VCaP (cell line): Measurements from ENCODE around the gene DKK1.
"Not testable (repeated sequence)": the region's sequence is repeated elsewhere in the genome, so short reads cannot be mapped to it uniquely, and the experiment has no call there.

ENCODE experiments used
- H3K27ac ChIP-seq: fragments of 450-650 bp; 2 replicates; pipeline ENCODE4 v1.5.1; 2017
- CTCF ChIP-seq: fragments of 450-650 bp; conservative IDR thresholded peaks from 2 replicates; pipeline ENCODE4 v1.5.1; 2017; ENCODE audit warnings: mild to moderate bottlenecking, moderate library complexity

DKK1 gene

GRCh38 chr10:52351914-52352330 lies 37.8 kb downstream of the DKK1 start:
- H3K27ac ChIP-seq, result no peak overlapping the region
- no peak for TF ChIP-seq CTCF

- TF ChIP-seq CTCF, result no peak
- no peak overlapping the region for H3K27ac ChIP-seq
Observed at GRCh38 chr10:52353205-52353604, 39.1 kb downstream of the DKK1 start.

- H3K27ac ChIP-seq, result no peak overlapping the region
Observed at GRCh38 chr10:52353960-52354394, 39.9 kb downstream of the DKK1 start.

GRCh38 chr10:52357971-52358370 lies 43.9 kb downstream of the DKK1 start:
- H3K27ac ChIP-seq, result no peak overlapping the region
- TF ChIP-seq CTCF, result no peak

More at GRCh38 chr10:52353960-52354394, 39.9 kb downstream of the DKK1 start:
- TF ChIP-seq CTCF, result no peak

DNA sequence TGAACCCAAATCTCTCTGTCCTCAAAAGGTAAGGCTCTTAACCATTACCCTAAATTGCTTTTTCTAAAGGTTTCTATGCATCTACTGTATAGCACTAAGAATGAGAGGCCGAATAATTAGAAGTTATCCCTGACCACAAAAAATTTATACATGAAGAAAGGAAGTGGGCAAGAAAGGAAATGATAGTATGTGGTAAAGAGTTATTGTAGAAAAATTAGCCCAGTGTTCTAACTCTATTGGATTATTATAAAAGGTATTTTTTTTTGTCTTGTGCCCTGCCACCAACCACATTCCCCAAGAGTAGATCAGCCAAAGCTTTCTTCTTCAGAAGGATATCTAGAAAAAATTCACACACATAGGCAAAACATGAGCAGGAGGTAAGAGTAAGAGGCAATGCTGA lies 45.4 kb downstream of the DKK1 start:
- no peak for TF ChIP-seq CTCF

GRCh38 chr10:52365547-52366432 lies 51.7 kb downstream of the DKK1 start:
- not testable (repeated sequence) for H3K27ac ChIP-seq

More for the DNA sequence above, 45.4 kb downstream of the DKK1 start:
- no peak overlapping the region for H3K27ac ChIP-seq
